CD8-positive, alpha-beta memory T cell (primary cell): ENCODE data around the gene NKX6-2. TPM values are rescaled to one million over a fixed set of nuclear protein-coding genes. Genes with fewer than 3 reads are reported as not detected.
"Not testable (repeated sequence)": the region's sequence is repeated elsewhere in the genome, so short reads cannot be mapped to it uniquely, and the experiment has no call there.

Source experiments
- CTCF ChIA-PET: fragments of 350-600 bp; sonication (Branson Sonifier 250); formaldehyde crosslinking; loops from one replicate; lab custom pipeline; 2021; ENCODE audit warnings: antibody characterized with exemption; lab: Charles Lee
- POLR2A ChIA-PET: fragments of 350-600 bp; sonication (Branson Sonifier 250); formaldehyde crosslinking; loops from one replicate; lab custom pipeline; 2021; ENCODE audit warnings: antibody characterized with exemption; lab: Charles Lee
- DNase-seq, 5 donors: peaks; one replicate each; pipeline versions ENCODE4 v3.0.0 to v3.0.0-alpha.2; 2020 to 2022; ENCODE audit warnings: mixed read lengths in 1 of 5
- H3K27ac ChIP-seq: one replicate; pipeline ENCODE4 v1.7.0; 2013; ENCODE audit warnings: low read depth, mild to moderate bottlenecking, low read length, moderate library complexity
- H3K27me3 ChIP-seq: 2 replicates; pipeline ENCODE4 v1.7.0; 2013; ENCODE audit warnings: low read length, mild to moderate bottlenecking; ENCODE audit not compliant: insufficient read depth, poor library complexity, severe bottlenecking
- H3K36me3 ChIP-seq: 2 replicates; pipeline ENCODE4 v1.7.0; 2013; ENCODE audit warnings: mild to moderate bottlenecking, low read length, moderate library complexity; ENCODE audit not compliant: insufficient read depth
- H3K4me1 ChIP-seq: 2 replicates; pipeline ENCODE4 v1.7.0; 2013; ENCODE audit warnings: mild to moderate bottlenecking, low read length, moderate library complexity; ENCODE audit not compliant: insufficient read depth
- H3K4me3 ChIP-seq: 2 replicates; pipeline ENCODE4 v1.7.0; 2013; ENCODE audit warnings: mild to moderate bottlenecking, low read length
- H3K9me3 ChIP-seq: 2 replicates; pipeline ENCODE4 v1.7.0; 2013; ENCODE audit warnings: mild to moderate bottlenecking, low read length
- H3K27ac Mint-ChIP-seq, 8 donors: one replicate each; pipeline ENCODE4 v1.8.0; 2020 to 2021; ENCODE audit warnings: mixed read lengths in 8 of 8, mild to moderate bottlenecking in 6 of 8, inconsistent platforms in 3 of 8, moderate library complexity in 3 of 8
- H3K27me3 Mint-ChIP-seq, 2 donors: one replicate each; pipeline ENCODE4 v1.8.0; 2020 to 2021; ENCODE audit warnings: mixed read lengths in 2 of 2, mild to moderate bottlenecking in 1 of 2, moderate library complexity in 1 of 2
- H3K36me3 Mint-ChIP-seq, 3 donors: one replicate each; pipeline ENCODE4 v1.8.0; 2020 to 2021; ENCODE audit warnings: mixed read lengths in 3 of 3, inconsistent platforms in 1 of 3, mild to moderate bottlenecking in 1 of 3
- H3K4me1 Mint-ChIP-seq, 3 donors: one replicate each; pipeline ENCODE4 v1.8.0; 2020 to 2021; ENCODE audit warnings: mixed read lengths in 3 of 3, inconsistent platforms in 1 of 3, mild to moderate bottlenecking in 1 of 3
- H3K4me3 Mint-ChIP-seq, 7 donors: one replicate each; pipeline ENCODE4 v1.8.0; 2020 to 2021; ENCODE audit warnings: mixed read lengths in 7 of 7, mild to moderate bottlenecking in 6 of 7, moderate library complexity in 4 of 7, inconsistent platforms in 2 of 7
- H3K9me3 Mint-ChIP-seq, 5 donors: one replicate each; pipeline ENCODE4 v1.8.0; 2020 to 2022; ENCODE audit warnings: mixed read lengths in 5 of 5, mild to moderate bottlenecking in 3 of 5, moderate library complexity in 2 of 5, inconsistent platforms in 1 of 5
- polyA plus RNA-seq: library from polyadenylated mRNA; unstranded; fragments of 300-500 nt; fragmentation: Illumina TruSeq; gene quantifications from one replicate; pipeline ENCODE4 v1.2.3, GENCODE V29; 2021
- total RNA-seq, 2 experiments: library from RNA; stranded (reverse); gene quantifications; one replicate each; pipeline ENCODE4 v1.2.3, GENCODE V29; 2021

NKX6-2 gene
- total and polyA plus RNA-seq, 3 experiments from 2014 or later, result not detected

DNA sequence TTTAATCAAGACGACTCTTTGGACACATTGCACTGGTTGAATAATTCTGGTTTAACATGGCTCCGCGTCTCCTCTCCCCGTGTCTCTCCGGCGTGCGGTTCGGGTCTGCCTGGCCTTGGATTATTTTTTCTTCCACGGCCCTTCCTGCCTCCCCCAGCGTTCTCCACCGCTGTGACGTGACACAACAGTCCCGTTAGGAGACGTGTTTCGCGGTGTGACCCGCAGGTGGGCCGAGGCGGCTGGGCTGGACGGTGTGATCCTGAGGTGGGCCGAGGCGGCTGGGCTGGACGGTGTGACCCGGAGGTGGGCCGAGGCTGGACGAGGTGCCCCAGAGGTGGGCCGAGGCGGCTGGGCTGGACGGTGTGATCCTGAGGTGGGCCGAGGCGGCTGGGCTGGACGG lies 12.0 kb upstream of the NKX6-2 start:
- H3K9me3 Mint-ChIP-seq, H3K27ac Mint-ChIP-seq, H3K27me3 Mint-ChIP-seq, CTCF ChIA-PET, H3K27ac ChIP-seq, H3K9me3 ChIP-seq, H3K36me3 Mint-ChIP-seq, H3K4me1 Mint-ChIP-seq, H3K4me1 ChIP-seq, H3K27me3 ChIP-seq, H3K4me3 Mint-ChIP-seq, POLR2A ChIA-PET, H3K36me3 ChIP-seq, DNase-seq, H3K4me3 ChIP-seq: not testable (repeated sequence)

DNA sequence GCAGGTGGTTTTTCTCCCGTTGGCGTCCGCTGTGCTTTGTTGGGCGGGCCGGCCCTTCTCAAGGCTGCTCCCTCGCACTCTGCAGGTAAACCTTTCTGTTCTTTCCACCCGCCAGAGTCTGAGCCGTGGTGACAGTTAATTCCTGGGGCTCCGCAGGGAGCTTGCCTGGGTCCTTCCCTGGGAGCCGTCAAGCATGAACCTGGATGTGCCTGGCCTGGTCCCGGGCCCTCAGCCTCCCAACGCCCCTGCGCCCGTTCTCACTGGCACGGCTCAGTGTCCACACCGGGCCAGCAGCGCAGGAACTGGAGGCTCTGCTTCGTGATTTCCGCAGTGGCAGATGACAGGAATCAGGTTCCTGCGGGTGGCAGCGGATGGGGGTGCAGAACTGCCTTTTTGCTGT lies 10.9 kb upstream of the NKX6-2 start:
- ChIA-PET POLR2A (no interaction called here), CTCF (no interaction called here)
- H3K36me3 ChIP-seq, result no peaks in the 10 kb centered on the region
- no peak for DNase-seq
- H3K9me3 Mint-ChIP-seq, result no peaks in the 10 kb centered on the region
- H3K27ac ChIP-seq, result no peak overlapping the region
- H3K9me3 ChIP-seq, result no peaks in the 10 kb centered on the region
- no peaks in the 10 kb centered on the region for H3K4me1 Mint-ChIP-seq
- no peaks in the 10 kb centered on the region for H3K27me3 ChIP-seq
- H3K36me3 Mint-ChIP-seq, result no peaks in the 10 kb centered on the region
- no peak overlapping the region for H3K27ac Mint-ChIP-seq
- no peaks in the 10 kb centered on the region for H3K27me3 Mint-ChIP-seq
- no peak overlapping the region for H3K4me3 ChIP-seq
- H3K4me1 ChIP-seq, result no peaks in the 10 kb centered on the region
- H3K4me3 Mint-ChIP-seq, result no peak overlapping the region

DNA sequence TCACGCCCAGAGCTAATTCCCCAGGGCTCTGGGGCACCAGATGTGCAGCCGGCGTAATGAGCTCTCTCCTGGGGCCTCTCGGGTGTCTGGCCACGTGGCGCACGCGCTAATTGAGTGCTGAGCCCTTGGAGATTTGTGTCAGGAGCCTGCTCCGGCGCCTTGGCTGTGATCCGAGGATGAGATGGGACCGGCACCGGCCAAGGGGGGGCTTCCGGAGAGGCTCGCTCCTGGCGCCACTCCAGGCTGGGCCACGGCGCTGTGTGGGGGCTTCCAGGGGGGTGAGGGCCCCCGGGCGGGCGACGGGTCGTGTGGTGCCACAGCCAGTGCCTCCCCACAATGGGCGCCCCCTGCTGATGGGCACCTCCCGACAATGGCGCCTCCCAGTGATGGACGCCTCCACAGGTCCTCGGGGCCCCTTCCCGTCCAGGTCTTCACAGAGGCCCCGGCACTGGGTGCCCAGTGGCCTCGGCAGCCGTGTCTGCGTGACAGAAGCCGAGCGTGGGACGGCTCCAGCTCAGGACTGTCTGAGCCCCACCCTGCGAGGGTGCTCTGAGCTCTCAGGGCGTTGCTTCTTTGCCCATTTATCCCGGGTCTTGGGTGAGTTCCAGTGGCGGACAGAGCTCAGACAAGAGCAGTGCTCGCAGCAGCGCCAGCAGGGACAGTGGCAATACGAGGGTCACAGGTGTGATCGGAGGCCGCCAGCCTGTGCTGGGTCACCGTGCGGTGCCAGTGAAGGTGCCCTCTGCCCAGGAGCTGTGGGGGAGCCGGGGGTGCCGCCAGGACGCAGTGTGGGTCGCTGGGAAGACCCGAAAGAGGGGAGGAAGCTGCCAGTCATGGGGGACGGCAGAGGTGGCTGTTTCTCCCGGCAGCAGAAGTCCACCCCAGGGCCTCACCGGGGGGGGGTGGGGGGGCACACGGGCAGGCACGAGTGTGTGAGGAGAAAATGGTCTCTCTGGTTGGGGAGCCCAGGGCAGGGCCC lies 8.2 kb upstream of the NKX6-2 start:
- Histone ChIP-seq H3K27ac (no peak overlapping the region), H3K27me3 (no peaks in the 10 kb centered on the region), H3K36me3 (no peaks in the 10 kb centered on the region), H3K4me1 (no peaks in the 10 kb centered on the region), H3K4me3 (no peak overlapping the region), H3K9me3 (no peaks in the 10 kb centered on the region)
- Mint-ChIP-seq H3K4me1 (no peaks in the 10 kb centered on the region), H3K9me3 (no peaks in the 10 kb centered on the region), H3K36me3 (no peaks in the 10 kb centered on the region), H3K4me3 (no peak overlapping the region), H3K27me3 (peaks cover 0 to 2% of the 10 kb centered on the region in 2 donors), H3K27ac (no peak overlapping the region)
- ChIA-PET POLR2A (no interaction called here), CTCF (no interaction called here)
- no peak for DNase-seq

DNA sequence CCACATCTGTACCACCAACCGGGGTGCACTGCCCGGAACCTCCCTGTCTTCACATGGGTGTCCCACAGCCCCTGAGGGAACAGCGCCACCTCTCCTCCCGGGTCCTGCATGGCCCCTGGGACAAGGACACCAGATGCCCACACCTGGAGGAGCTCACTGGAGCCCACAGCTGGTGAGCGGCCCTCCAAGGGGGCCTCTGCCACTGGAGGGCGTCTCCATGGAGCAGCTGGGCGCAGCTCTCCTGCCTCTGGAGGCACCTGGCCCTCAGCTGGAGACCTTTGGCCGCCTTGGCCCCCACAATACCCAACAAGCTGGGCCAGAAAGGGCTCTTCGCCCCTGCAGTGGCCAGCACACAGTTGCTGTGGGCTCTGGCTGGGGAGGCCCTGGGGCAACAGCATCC lies 7.3 kb upstream of the NKX6-2 start:
- CTCF ChIA-PET, result no interaction called here
- Mint-ChIP-seq H3K4me3 (no peak overlapping the region), H3K27me3 (peaks cover 0 to 2% of the 10 kb centered on the region in 2 donors), H3K9me3 (no peaks in the 10 kb centered on the region), H3K4me1 (no peaks in the 10 kb centered on the region), H3K27ac (no peak overlapping the region), H3K36me3 (no peaks in the 10 kb centered on the region)
- no peaks in the 10 kb centered on the region for H3K4me1 ChIP-seq
- no peaks in the 10 kb centered on the region for H3K9me3 ChIP-seq
- no peak overlapping the region for H3K27ac ChIP-seq
- DNase-seq, result no peak
- H3K27me3 ChIP-seq, result no peaks in the 10 kb centered on the region
- H3K4me3 ChIP-seq, result no peak overlapping the region
- POLR2A ChIA-PET, result no interaction called here
- H3K36me3 ChIP-seq, result no peaks in the 10 kb centered on the region

DNA sequence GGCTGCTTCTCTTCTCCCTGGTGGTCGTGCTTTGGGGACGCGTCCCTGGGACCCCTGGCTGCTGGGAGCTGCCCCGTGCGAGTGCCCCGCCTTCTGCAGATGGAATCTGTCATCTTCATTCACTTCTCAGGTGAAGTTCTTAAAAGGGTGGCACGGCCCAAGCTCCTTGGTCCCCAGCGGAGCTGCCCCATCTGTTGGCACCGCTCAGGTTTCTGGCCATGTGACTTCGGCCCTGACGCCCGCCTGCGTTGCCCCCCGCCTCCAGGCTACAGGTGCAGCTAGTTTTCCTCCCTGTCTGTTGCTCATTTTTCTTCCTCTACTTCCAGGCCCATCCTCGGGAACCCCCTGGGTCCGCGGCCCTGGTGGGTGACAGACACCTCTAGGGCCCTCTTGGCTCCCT lies 6.8 kb upstream of the NKX6-2 start:
- ChIA-PET CTCF (no interaction called here), POLR2A (no interaction called here)
- Histone ChIP-seq H3K4me1 (no peaks in the 10 kb centered on the region), H3K27ac (no peak overlapping the region), H3K9me3 (no peaks in the 10 kb centered on the region), H3K27me3 (no peaks in the 10 kb centered on the region), H3K36me3 (no peaks in the 10 kb centered on the region), H3K4me3 (no peak overlapping the region)
- no peaks in the 10 kb centered on the region for H3K36me3 Mint-ChIP-seq
- no peak for DNase-seq
- no peak overlapping the region for H3K4me3 Mint-ChIP-seq
- H3K27ac Mint-ChIP-seq, result no peak overlapping the region
- no peaks in the 10 kb centered on the region for H3K4me1 Mint-ChIP-seq
- peaks cover 0 to 2% of the 10 kb centered on the region in 2 donors for H3K27me3 Mint-ChIP-seq
- H3K9me3 Mint-ChIP-seq, result no peaks in the 10 kb centered on the region

DNA sequence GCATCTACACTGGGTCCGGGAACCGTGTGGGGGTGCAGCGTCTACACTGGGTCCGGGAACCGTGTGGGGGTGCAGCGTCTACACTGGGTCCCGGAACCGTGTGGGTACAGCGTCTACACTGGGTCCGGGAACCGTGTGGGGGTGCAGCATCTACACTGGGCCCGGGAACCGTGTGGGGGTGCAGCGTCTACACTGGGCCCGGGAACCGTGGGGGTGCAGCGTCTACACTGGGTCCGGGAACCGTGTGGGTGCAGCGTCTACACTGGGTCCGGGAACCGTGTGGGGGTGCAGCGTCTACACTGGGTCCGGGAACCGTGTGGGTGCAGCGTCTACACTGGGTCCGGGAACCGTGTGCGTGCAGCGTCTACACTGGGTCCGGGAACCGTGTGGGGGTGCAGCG lies 6.2 kb upstream of the NKX6-2 start:
- H3K36me3 ChIP-seq, H3K4me3 ChIP-seq, H3K4me1 ChIP-seq, H3K4me1 Mint-ChIP-seq, H3K27me3 ChIP-seq, H3K27me3 Mint-ChIP-seq, H3K9me3 ChIP-seq, DNase-seq, H3K27ac ChIP-seq, CTCF ChIA-PET, POLR2A ChIA-PET, H3K4me3 Mint-ChIP-seq, H3K27ac Mint-ChIP-seq, H3K9me3 Mint-ChIP-seq, H3K36me3 Mint-ChIP-seq: not testable (repeated sequence)

DNA sequence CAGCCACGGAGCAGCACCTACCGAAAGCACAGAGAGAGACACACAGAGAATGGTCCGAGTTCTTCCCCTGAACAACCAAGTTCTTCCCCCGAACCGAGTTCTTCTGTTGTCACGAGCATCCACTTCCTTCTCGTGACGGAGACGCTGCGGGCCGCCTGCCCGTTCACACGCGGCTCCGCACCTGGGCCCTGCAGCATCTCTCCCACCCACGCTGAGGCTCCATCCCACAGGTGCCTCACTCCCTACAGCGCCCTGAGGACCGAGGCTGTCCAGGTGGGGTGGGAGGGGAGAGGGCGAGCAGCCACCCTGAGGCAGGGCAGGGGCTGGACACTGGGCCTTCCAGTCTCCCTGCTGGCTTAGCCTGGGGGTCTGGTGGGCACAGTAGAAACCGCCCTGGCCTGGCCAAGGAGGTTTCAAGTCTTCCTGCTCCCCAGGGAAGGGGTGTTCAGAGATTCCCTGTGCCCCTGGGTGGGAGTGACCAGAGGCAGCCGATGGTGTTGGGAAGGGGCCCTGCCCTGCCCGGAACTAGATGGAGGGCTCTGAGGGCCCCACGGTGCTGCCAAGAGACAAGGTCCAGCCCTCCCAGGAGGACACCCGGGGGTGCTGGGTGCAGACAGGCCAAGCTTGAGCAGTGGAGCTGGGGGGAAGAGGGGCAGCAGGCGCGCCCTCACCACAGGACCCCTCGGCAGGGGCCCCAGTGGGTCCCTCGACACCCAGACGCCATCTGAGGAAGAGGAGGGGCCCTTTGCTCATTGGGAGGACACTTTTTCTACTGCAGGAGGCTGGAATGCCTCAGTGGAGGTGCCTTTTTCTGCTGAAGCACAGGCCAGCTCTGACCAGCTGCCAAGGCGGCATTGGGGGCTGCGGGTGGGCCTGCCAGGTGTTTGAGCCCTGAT lies 5.2 kb upstream of the NKX6-2 start:
- Mint-ChIP-seq H3K4me1 (no peaks in the 10 kb centered on the region), H3K36me3 (no peaks in the 10 kb centered on the region), H3K27me3 (peaks cover 0 to 2% of the 10 kb centered on the region in 2 donors), H3K9me3 (no peaks in the 10 kb centered on the region), H3K4me3 (no peak overlapping the region), H3K27ac (no peak overlapping the region)
- Histone ChIP-seq H3K36me3 (no peaks in the 10 kb centered on the region), H3K27me3 (no peaks in the 10 kb centered on the region), H3K4me3 (no peak overlapping the region), H3K9me3 (no peaks in the 10 kb centered on the region), H3K27ac (no peak overlapping the region), H3K4me1 (no peaks in the 10 kb centered on the region)
- DNase-seq, result no peak
- CTCF ChIA-PET, result no interaction called here
- POLR2A ChIA-PET, result no interaction called here

DNA sequence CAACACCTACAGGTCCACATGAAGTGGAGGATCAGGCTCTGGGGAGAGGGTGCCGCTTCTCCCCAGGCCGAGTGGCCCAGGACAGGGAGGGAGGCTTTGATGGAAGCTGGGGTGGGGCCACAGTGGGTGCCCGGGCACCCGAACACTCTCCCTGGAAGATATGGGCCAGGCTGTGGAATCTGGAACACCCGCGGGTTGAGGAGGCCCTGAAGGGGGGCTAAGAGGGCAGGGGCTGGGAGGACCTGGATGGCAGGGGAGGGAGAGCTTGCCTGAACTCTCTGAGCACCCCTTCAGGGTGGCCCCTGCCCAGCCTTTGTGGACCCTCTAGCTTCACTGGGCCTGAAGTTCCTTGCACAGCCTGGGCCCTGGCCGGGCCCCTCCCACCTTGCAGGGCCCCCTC lies 4.5 kb upstream of the NKX6-2 start:
- ChIA-PET POLR2A (no interaction called here), CTCF (no interaction called here)

More for the DNA sequence above, 4.5 kb upstream of the NKX6-2 start:
- H3K9me3 ChIP-seq, result no peaks in the 10 kb centered on the region
- no peak overlapping the region for H3K4me3 ChIP-seq
- no peaks in the 10 kb centered on the region for H3K4me1 ChIP-seq
- Mint-ChIP-seq H3K9me3 (no peaks in the 10 kb centered on the region), H3K27me3 (peaks cover 0 to 2% of the 10 kb centered on the region in 2 donors), H3K27ac (no peak overlapping the region), H3K4me3 (no peak overlapping the region), H3K4me1 (no peaks in the 10 kb centered on the region), H3K36me3 (no peaks in the 10 kb centered on the region)
- DNase-seq, result no peak
- no peaks in the 10 kb centered on the region for H3K27me3 ChIP-seq
- no peak overlapping the region for H3K27ac ChIP-seq
- no peaks in the 10 kb centered on the region for H3K36me3 ChIP-seq
